GM12873 (cell line): ENCODE measurements around the gene DCTN1.
A peak's percentile ranks its signal among the peaks of the same experiment; 100 is the strongest.

ENCODE experiments used
- CTCF ChIP-seq: IDR thresholded peaks from 2 replicates; pipeline ENCODE4 v1.5.1; 2012; ENCODE audit warnings: low read depth, mild to moderate bottlenecking, moderate library complexity, low read length, control low read depth; ENCODE audit not compliant: insufficient read depth; ENCODE audit errors: missing control alignments

Gene DCTN1

GRCh38 chr2:74417763-74418162 lies 37.7 kb upstream of the DCTN1 start:
- no peak for TF ChIP-seq CTCF

GRCh38 chr2:74417197-74417596 lies 37.1 kb upstream of the DCTN1 start:
- no peak for TF ChIP-seq CTCF

GRCh38 chr2:74416778-74417177 lies 36.7 kb upstream of the DCTN1 start:
- TF ChIP-seq CTCF: peak; percentile 4

DNA sequence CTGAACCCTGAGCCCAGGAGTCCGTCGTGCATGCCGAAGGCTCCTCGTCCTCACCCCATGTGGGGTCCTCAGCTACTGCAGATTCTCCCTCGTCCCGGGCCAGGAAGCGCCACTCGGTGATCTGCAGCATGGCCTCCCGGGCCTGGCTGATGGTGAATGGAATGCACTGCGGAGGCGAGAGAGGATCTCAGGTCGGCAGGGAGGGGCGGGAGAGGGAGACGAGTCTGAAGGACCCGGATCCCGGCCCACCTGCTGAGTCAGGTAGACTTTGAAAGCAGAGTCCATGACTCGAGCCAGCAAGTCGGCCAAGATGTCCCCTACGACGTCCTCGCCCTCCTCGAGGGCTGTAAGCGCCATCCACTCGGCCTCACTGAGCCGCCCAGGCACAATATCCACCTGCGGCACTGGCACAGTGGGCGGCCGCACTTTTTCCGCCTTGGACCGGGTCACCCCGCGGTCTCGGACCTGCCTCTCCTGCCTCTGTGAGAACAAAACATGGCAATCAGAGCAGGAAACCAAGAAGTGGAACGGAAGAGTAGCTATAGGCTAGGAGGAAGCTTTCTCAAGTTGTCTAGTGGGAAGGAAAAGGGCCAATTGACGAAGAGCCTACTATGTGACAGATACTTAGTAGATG lies 35.8 kb upstream of the DCTN1 start:
- no peak for TF ChIP-seq CTCF

DNA sequence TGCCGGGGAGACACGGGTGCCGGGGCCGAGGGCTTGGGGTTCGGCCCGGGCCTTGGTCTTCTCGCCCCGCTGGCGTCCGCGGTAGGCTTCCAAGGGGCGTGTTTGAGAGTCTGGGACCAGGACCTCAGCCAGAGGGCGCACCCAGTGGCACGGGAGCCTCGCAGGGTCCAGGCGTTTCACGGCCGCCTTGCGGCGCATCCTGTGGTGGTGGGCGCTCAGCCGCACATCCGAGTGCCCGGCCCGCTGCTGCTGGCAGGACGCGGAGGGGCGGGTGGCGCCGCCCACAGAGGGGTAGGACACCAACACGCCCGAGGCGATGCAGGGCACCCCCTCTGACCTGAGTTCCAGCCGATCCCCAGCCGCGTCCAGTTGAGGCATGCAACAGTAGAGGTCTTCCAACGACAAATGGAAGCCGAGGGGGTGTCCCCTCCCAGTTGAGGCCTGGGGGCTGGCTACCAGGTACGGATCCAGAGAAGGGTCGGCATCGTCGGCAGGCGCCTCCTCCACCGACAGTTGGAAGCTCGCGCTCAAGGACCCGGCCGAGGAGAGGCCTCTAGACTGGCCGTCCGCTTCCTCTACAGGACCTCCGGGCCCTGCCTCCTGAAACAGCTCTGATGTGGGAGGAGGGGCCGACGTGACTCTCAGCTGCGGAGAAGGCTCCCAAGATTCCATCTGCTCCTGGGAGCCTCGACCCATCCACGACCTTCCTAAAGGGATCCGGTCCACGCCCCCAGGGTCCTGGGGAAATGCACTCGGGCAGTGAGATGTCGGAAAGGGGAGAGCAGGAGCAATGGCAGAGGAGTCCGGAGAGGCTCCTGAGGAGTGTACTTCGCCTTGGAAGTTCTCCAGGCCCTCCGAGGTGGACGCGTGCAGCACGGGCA lies 35.0 kb upstream of the DCTN1 start:
- peak; percentile 14 for TF ChIP-seq CTCF

- no peak for TF ChIP-seq CTCF
Observed at GRCh38 chr2:74414441-74414840, 34.3 kb upstream of the DCTN1 start.

DNA sequence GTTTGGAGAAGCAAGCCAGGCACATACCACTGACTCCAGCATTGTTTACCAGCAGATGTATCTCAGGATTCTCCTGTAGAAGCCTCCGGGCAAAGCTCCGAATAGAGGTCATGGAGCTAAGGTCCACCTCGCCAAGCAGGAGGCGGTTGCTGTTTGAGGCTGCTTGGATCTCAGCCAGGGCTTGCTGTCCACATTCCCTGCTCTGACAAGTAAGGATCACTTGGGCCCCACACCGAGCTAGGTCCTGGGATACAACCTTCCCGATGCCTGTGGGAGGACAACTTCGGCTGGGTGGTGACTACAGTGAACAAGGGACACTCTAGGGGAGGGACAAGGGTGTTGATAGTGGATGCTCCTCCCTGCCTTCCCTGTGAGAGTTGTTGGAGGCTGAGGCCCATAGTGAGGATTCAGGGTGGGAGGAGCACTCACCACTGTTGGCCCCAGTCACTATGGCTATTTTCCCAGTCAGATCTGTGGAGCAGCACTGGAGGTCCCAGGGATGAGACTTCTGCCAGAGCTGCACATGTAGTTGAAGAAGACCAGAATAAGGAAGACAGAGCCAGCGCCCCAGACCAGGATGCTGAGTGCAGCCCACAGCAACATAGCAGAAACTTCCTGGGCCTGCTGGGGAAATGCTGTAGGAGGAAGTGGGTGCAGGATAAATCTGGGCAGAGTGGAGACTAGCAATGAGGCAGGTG lies 33.0 kb upstream of the DCTN1 start:
- TF ChIP-seq CTCF: no peak
